DND-41 (cell line): ENCODE measurements around the gene ZHX3.

Source experiments
- CTCF ChIP-seq: IDR thresholded peaks from 2 replicates; pipeline ENCODE4 v1.5.1; 2012; ENCODE audit warnings: borderline replicate concordance, low read length, moderate library complexity, mild to moderate bottlenecking; ENCODE audit not compliant: poor library complexity, severe bottlenecking; ENCODE audit errors: extremely low read depth
- EZH2 ChIP-seq: IDR thresholded peaks from 3 replicates; pipeline ENCODE4 v1.6.1; 2012; ENCODE audit warnings: borderline replicate concordance, low read depth, mild to moderate bottlenecking, moderate library complexity, low read length, inconsistent platforms; ENCODE audit not compliant: severe bottlenecking

- TF ChIP-seq CTCF (no peak), EZH2 (no peak)
Observed at GRCh38 chr20:41133709-41134361, 183.7 kb downstream of the ZHX3 start.
